Astrocyte (in vitro differentiated cells and primary cell): ENCODE data around the gene HBS1L. TPM values are rescaled to one million over a fixed set of nuclear protein-coding genes. Genes with fewer than 3 reads are reported as not detected.

Experiments
- DNase-seq: peaks from one replicate; pipeline ENCODE4 v3.0.0-alpha.2; 2010; ENCODE audit warnings: low read depth
- FAIRE-seq: peaks from 2 replicates; lab custom pipeline; 2011; peaks lifted over from hg19 to GRCh38; lab: Jason Lieb, UNC
- H2AFZ ChIP-seq: 2 replicates; pipeline ENCODE4 v1.6.0; 2012; ENCODE audit warnings: low read depth, low read length, inconsistent platforms
- H3K27ac ChIP-seq: 2 replicates; pipeline ENCODE4 v1.5.1; 2011; ENCODE audit warnings: low read depth, low read length, inconsistent platforms
- H3K27me3 ChIP-seq: 2 replicates; pipeline ENCODE4 v1.6.0; 2011; ENCODE audit warnings: low read length, inconsistent platforms; ENCODE audit not compliant: insufficient read depth
- H3K36me3 ChIP-seq: 2 replicates; pipeline ENCODE4 v1.5.1; 2011; ENCODE audit warnings: low read length, inconsistent platforms; ENCODE audit not compliant: insufficient read depth
- H3K4me1 ChIP-seq: 2 replicates; pipeline ENCODE4 v1.5.1; 2011; ENCODE audit warnings: low read length, inconsistent platforms; ENCODE audit not compliant: insufficient read depth
- H3K4me2 ChIP-seq: 2 replicates; pipeline ENCODE4 v1.6.0; 2012; ENCODE audit warnings: low read length, inconsistent platforms
- H3K4me3 ChIP-seq: 2 replicates; pipeline ENCODE4 v1.5.1; 2011; ENCODE audit warnings: low read depth, mild to moderate bottlenecking, low read length, inconsistent platforms; ENCODE audit not compliant: insufficient read depth
- H3K79me2 ChIP-seq: 2 replicates; pipeline ENCODE4 v1.6.0; 2012; ENCODE audit warnings: mild to moderate bottlenecking, low read length, inconsistent platforms; ENCODE audit not compliant: insufficient read depth
- H3K9ac ChIP-seq: 2 replicates; pipeline ENCODE4 v1.6.0; 2012; ENCODE audit warnings: mild to moderate bottlenecking, low read length, inconsistent platforms
- H3K9me3 ChIP-seq: 2 replicates; pipeline ENCODE4 v1.5.1; 2012; ENCODE audit warnings: low read depth, mild to moderate bottlenecking, low read length, inconsistent platforms; ENCODE audit not compliant: insufficient read depth
- H4K20me1 ChIP-seq: 2 replicates; pipeline ENCODE4 v1.6.0; 2012; ENCODE audit warnings: low read length, inconsistent platforms; ENCODE audit not compliant: insufficient read depth
- H3K27ac Mint-ChIP-seq: one replicate; pipeline ENCODE4 v1.8.0; 2021; ENCODE audit warnings: mild to moderate bottlenecking, mixed read lengths; ENCODE audit not compliant: unreplicated experiment
- H3K27me3 Mint-ChIP-seq: one replicate; pipeline ENCODE4 v1.8.0; 2021; ENCODE audit warnings: low read depth, mixed read lengths; ENCODE audit not compliant: unreplicated experiment
- H3K36me3 Mint-ChIP-seq: one replicate; pipeline ENCODE4 v1.8.0; 2021; ENCODE audit warnings: low read depth, mixed read lengths; ENCODE audit not compliant: unreplicated experiment
- H3K4me1 Mint-ChIP-seq: one replicate; pipeline ENCODE4 v1.8.0; 2021; ENCODE audit warnings: low read depth, mixed read lengths; ENCODE audit not compliant: unreplicated experiment
- H3K4me3 Mint-ChIP-seq: one replicate; pipeline ENCODE4 v1.8.0; 2021; ENCODE audit warnings: mild to moderate bottlenecking, moderate library complexity, mixed read lengths; ENCODE audit not compliant: unreplicated experiment
- H3K9me3 Mint-ChIP-seq: one replicate; pipeline ENCODE4 v1.8.0; 2021; ENCODE audit warnings: mild to moderate bottlenecking, mixed read lengths; ENCODE audit not compliant: unreplicated experiment
- EZH2 ChIP-seq: IDR thresholded peaks from 2 replicates; pipeline ENCODE4 v1.6.1; 2012; ENCODE audit warnings: mild to moderate bottlenecking, low read length, inconsistent platforms; ENCODE audit not compliant: insufficient read depth
- total RNA-seq: library from RNA; stranded (reverse); gene quantifications from 2 replicates; pipeline ENCODE4 v1.2.1, GENCODE V29; 2021
- TF ChIP-seq, protein P1 (sequence below): IDR thresholded peaks from 2 replicates; pipeline ENCODE4 v1.5.1; 2011; ENCODE audit warnings: low read depth, mild to moderate bottlenecking, inconsistent platforms, low read length, moderate library complexity; ENCODE audit not compliant: insufficient read depth

The HBS1L gene
- total RNA-seq, 1 donor from 2014 or later: 87.8 TPM

DNA sequence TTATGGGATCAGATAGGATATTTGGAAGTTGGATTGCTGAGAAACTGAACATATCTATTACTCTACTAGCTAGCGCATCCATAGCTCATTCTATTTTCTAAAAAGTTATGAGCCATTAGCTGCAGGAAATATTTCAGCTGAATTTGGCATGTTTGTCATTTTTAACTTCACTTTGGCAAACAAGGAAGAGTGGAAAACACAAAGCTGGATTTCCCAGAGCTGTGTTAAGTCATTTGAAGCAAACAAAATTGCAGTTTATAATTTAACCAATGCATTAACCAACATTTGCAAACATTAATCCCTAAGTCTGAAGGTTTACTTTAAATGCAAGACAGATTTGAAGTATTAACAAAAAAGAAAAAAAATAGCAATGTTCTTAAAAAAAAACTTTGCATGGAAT is 105.9 kb downstream of the HBS1L start:
- peaks cover 7% of the 10 kb centered on the region for H3K4me1 Mint-ChIP-seq
- Histone ChIP-seq H3K9me3 (no peaks in the 10 kb centered on the region), H3K9ac (no peak overlapping the region), H3K27me3 (no peaks in the 10 kb centered on the region), H3K4me2 (no peak overlapping the region), H3K36me3 (no peaks in the 10 kb centered on the region), H3K27ac (no peak overlapping the region), H3K4me1 (no peaks in the 10 kb centered on the region), H4K20me1 (no peaks in the 10 kb centered on the region), H3K4me3 (no peak overlapping the region), H2AFZ (no peak overlapping the region), H3K79me2 (no peaks in the 10 kb centered on the region)
- no peak for DNase-seq
- H3K36me3 Mint-ChIP-seq: no peaks in the 10 kb centered on the region
- no peak overlapping the region for H3K27ac Mint-ChIP-seq
- H3K4me3 Mint-ChIP-seq: no peak overlapping the region
- no peak for FAIRE-seq
- H3K27me3 Mint-ChIP-seq: no peaks in the 10 kb centered on the region
- no peaks in the 10 kb centered on the region for H3K9me3 Mint-ChIP-seq
- TF ChIP-seq EZH2: no peak
- TF ChIP-seq, protein P1, sequence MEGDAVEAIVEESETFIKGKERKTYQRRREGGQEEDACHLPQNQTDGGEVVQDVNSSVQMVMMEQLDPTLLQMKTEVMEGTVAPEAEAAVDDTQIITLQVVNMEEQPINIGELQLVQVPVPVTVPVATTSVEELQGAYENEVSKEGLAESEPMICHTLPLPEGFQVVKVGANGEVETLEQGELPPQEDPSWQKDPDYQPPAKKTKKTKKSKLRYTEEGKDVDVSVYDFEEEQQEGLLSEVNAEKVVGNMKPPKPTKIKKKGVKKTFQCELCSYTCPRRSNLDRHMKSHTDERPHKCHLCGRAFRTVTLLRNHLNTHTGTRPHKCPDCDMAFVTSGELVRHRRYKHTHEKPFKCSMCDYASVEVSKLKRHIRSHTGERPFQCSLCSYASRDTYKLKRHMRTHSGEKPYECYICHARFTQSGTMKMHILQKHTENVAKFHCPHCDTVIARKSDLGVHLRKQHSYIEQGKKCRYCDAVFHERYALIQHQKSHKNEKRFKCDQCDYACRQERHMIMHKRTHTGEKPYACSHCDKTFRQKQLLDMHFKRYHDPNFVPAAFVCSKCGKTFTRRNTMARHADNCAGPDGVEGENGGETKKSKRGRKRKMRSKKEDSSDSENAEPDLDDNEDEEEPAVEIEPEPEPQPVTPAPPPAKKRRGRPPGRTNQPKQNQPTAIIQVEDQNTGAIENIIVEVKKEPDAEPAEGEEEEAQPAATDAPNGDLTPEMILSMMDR: no peak

DNA sequence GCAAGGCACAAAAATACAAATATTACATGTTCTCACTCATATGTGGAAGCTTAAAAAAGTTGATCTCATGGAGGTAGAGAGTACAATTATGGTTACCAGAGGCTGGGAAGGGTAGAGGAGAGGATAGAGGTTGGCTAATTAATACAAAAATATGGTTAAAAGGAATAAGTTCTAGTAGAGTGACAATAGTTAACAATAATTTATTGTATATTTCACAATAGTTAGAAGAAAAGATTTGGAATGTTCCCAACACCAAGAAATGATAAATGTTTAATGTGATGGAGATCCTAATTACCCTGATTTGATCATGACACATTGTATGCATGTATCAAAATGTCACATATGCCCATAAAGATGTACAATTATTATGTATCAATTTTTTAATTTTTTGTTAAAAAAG is 106.5 kb downstream of the HBS1L start:
- H2AFZ ChIP-seq: no peak overlapping the region
- FAIRE-seq: no peak
- no peaks in the 10 kb centered on the region for H3K9me3 ChIP-seq
- H4K20me1 ChIP-seq: no peaks in the 10 kb centered on the region
- Mint-ChIP-seq H3K36me3 (no peaks in the 10 kb centered on the region), H3K27ac (no peak overlapping the region), H3K4me1 (peaks cover 7% of the 10 kb centered on the region), H3K27me3 (no peaks in the 10 kb centered on the region), H3K4me3 (no peak overlapping the region), H3K9me3 (no peaks in the 10 kb centered on the region)
- DNase-seq: no peak
- no peak overlapping the region for H3K4me2 ChIP-seq
- H3K4me1 ChIP-seq: no peaks in the 10 kb centered on the region
- H3K36me3 ChIP-seq: no peaks in the 10 kb centered on the region
- H3K9ac ChIP-seq: no peak overlapping the region
- H3K4me3 ChIP-seq: no peak overlapping the region
- no peaks in the 10 kb centered on the region for H3K27me3 ChIP-seq
- no peak overlapping the region for H3K27ac ChIP-seq
- TF ChIP-seq EZH2: no peak
- no peaks in the 10 kb centered on the region for H3K79me2 ChIP-seq

DNA sequence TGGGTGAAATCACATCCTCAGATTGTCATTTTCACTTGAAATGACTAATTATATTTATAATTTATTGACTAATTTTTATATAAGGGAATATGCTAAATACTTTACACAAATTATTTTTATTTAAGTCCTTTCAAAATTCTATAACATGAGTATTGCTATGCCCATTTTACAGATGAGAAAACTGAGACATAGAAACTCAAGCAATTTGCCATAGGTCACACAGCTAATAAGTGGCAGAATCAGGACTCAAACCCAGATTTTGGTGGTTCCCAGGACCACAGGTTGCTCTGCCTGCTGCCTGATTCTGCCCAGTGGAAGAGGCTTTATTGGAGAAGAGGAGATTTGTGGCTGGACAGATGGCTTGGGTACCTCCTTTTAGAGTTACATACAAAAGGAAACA is 109.6 kb downstream of the HBS1L start:
- no peaks in the 10 kb centered on the region for H3K79me2 ChIP-seq
- H3K27me3 ChIP-seq: no peaks in the 10 kb centered on the region
- TF ChIP-seq, protein P1: no peak
- no peak for TF ChIP-seq EZH2
- H3K36me3 Mint-ChIP-seq: no peaks in the 10 kb centered on the region
- H3K27ac Mint-ChIP-seq: no peak overlapping the region
- H2AFZ ChIP-seq: no peak overlapping the region
- no peak overlapping the region for H3K27ac ChIP-seq
- H3K27me3 Mint-ChIP-seq: no peaks in the 10 kb centered on the region
- no peaks in the 10 kb centered on the region for H3K4me1 ChIP-seq
- no peak overlapping the region for H3K9ac ChIP-seq
- no peaks in the 10 kb centered on the region for H3K36me3 ChIP-seq
- H3K9me3 Mint-ChIP-seq: no peaks in the 10 kb centered on the region
- H3K4me3 ChIP-seq: no peak overlapping the region
- no peak overlapping the region for H3K4me3 Mint-ChIP-seq
- H3K4me1 Mint-ChIP-seq: no peaks in the 10 kb centered on the region
- no peaks in the 10 kb centered on the region for H3K9me3 ChIP-seq
- H3K4me2 ChIP-seq: no peak overlapping the region
- DNase-seq (no peak), FAIRE-seq (no peak)
- no peaks in the 10 kb centered on the region for H4K20me1 ChIP-seq
